ENCODE results near the gene NCOA4.
"Not testable (repeated sequence)": the region's sequence is repeated elsewhere in the genome, so short reads cannot be mapped to it uniquely, and the experiment has no call there.

The NCOA4 gene

GRCh38 chr10:46030091-46030937 lies at the start of gene NCOA4:
Gene NCOA4, minus strand, starts transcription at chr10:46030623. Its CDS starts 13,943 bp downstream, at chr10:46016680.
- peak; percentile 99 for DNase-seq (ENCODE audit: low read depth)

- DNase-seq (ENCODE audit: low read depth): peak; percentile 66
These were observed 49.6 kb upstream of the NCOA4 start for GRCh38 chr10:46079831-46080585.

DNA sequence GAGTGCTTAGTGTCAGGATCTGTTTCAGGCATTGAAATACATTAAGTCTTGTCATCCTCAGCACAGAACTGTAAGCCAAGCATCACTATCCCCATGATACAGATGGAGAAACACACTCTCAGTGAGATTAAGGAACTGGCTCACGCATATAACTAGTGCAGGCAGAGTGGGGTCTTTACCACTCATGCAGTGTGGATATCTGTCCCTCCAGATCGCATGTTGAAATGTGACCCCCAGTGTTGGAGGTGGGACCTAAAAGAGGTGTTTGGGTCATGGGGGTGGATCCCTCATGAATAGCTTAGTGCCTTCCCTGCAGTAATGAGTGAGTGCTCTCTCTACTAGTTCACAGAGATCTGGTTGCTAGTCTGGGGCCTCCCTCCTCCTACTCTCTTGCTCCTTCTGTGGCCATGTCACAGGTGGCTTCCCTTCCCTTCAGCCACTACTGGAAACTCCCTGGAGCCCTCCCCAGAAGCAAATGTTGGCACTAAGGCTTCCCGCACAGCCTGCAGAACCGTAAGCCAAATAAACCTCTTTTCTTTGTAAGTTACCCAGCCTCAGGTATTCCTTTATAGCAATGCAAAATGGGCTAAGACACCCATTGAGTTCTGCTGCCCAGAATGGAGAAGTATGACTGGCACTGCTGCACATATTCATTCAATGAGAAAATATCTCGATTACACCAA lies 47.4 kb upstream of the NCOA4 start:
- no peak for DNase-seq (ENCODE audit: low read depth)

DNA sequence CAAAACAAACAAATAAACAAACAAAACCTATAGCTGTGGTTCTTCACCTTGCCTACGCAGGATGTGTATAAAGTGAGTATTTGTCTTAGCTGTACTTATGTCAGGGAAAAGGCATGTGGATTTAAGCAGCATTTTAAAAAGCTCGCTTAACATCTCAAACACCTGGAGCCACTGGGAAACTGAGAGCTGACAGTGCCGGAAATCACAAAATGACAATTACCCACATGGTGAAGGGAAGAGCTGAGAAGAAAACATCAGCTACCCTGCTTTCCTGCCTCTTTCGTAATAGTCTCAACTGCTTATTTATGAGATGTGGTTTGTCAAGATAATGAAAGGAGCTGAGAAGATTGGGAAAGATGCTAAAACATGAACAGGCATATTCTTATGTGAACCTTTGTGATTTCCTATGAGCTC lies 46.7 kb upstream of the NCOA4 start:
- DNase-seq (ENCODE audit: low read depth): peak; percentile 42

GRCh38 chr10:46075869-46076268 lies 45.4 kb upstream of the NCOA4 start:
- no peak for DNase-seq (ENCODE audit: low read depth)

DNA sequence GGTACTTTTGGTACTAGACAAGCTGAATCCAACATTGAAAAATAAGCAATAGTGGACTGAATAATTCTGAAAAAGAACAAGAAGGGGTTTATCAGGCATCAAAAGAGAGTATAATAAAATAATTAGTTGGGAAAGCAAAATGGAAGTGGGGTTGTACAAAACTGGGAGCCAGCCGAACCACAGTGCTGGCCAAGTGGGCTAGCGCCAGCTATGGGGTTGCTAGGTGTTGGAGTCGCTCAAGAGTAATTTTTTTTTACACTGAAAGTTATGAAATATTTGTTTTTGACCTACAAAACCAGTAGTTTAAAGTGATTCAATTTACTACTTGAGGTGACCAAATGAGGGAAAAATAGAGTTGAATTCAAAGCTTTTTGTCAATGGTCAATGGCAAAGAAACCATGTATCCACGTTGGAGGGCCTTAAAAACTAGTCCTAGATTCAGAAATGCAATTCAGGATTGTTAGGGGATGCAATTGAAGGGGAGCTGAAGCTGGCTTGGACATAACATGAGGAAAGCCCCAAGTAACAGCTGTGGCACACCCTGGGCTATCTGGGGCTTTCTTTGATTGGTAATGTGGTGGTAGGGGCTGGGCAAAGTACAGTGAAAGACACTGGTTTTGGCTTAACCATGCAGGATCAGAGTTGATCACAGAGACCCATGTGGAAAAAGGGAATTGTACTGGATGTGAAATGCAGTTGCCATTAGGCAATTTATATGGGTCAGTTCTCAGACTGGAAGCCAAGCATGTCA lies 43.9 kb upstream of the NCOA4 start:
- DNase-seq (ENCODE audit: low read depth): no peak

- DNase-seq (ENCODE audit: low read depth): no peak
These were observed 43.1 kb upstream of the NCOA4 start for GRCh38 chr10:46073564-46073963.

GRCh38 chr10:46070749-46071148 lies 40.3 kb upstream of the NCOA4 start:
- peak; percentile 4 for DNase-seq (ENCODE audit: low read depth)

- DNase-seq (ENCODE audit: low read depth): peak; percentile 40
These were observed 39.5 kb upstream of the NCOA4 start for GRCh38 chr10:46069771-46070463.

GRCh38 chr10:46068905-46069304 lies 38.5 kb upstream of the NCOA4 start:
- no peak for DNase-seq (ENCODE audit: low read depth)

DNA sequence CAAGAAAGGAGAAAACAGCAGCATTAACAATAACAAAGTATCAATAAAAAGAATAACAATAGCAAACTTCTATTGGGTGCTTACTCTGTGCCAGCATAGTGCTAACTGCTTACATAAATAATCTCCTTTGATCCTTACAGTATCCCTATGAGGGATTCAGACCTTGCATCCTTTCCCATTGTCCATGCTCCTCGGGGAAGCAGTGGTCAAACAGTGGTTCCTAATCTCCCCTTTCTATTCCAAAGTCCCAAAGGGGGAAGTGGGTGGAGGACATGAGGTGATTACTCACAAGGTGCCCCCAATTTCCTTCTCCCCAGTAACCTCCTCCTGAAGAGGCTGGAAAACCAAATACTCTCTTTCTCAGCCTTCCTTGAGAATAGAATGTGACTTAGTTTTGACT lies 37.7 kb upstream of the NCOA4 start:
- no peak for DNase-seq (ENCODE audit: low read depth)

DNA sequence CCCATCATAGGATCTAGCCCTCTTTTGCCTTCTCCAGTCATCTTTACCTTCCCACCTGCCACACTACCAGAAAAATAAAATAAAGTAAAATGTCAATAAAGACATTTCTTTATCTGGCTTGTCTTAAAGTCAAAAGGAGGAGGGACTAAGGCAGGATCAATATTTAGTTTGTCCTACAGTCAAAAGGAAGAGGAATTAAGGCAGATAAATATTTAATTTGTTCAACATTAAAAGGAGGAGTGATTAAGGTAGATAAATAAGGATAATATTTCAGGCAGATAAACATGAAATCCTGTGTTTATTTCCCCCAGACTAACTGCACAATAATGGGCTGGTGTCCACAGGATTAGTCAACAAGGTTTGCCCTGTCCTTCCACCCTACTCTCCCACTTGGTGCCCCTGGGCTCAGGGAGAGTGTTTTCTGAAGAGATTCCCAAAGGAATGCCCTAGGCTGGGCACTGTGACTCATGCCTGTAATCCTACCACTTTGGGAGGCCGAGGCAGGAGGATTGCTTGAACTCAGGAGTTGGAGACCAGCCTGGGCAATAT lies 33.9 kb upstream of the NCOA4 start:
- DNase-seq (ENCODE audit: low read depth): no peak

DNA sequence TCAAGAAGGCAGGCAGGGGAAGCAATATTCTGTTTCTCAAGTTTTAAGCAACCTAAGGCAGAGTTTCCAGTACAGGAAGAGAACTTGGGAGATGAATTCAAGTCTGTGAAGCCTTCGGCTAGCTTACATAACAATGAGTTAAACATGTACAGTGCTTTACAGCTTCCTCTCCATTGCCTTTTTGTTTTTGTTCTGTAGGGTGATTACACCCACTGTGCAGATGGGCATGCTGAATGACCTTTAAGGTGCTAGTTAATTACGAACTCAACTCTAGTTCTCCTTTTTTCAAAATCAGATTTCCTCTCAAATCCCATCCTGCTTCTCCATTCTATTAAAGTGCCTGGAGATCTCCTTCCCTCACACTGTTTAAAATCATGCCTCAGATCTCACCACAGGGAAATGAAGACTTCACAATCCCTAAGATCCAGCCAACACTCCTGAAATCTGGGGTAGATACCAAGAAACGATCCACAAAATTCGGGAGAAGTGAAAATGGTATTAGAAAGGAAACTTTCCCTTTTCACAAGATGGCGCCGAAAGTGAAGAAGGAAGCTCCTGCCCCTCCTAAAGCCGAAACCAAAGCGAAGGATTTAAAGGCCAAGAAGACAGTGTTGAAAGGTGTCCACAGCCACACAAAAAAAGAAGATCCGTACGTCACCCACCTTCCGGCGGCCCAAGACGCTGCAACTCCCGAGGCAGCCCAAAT lies 32.5 kb upstream of the NCOA4 start:
- DNase-seq (ENCODE audit: low read depth): no peak

DNA sequence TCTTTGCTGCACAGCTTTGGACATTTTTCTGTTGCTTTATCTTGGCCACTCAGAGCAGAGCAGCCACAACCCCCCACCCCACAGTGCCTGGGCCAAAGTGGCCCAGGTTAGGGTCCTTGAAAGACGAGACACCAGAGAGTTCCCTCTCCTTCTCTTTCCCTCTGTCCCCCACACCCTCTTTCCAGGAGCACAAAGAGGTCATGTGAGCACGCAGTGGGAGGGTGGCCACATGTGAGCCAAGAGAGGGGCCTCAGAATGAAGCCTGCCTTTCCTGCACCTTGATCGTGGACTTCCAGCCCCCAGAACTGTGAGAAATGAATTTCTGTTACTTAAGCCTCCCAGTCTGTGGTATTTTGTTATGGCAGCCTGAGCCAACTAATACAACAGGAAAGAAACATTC lies 30.3 kb upstream of the NCOA4 start:
- DNase-seq (ENCODE audit: low read depth): no peak

- DNase-seq (ENCODE audit: low read depth): not testable (repeated sequence)
These were observed 27.5 kb upstream of the NCOA4 start for GRCh38 chr10:46057927-46058326.

DNA sequence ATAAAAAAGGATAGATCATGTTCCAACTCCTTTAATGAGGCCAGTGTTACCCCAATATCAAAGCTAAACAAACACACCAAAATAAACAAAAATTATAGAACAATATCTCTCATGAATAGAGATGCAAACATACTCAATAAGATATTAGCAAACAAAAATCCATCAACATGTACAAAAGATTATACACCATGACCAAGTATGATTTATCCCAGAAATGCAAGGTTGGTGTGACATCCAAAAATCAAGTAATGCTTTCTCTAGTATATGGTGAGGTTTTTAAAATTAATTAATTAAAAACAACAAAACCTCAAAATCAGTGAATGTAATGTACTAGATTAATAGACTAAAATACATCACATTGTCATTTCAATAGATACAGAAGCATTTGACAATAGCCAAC lies 26.6 kb upstream of the NCOA4 start:
- no peak for DNase-seq (ENCODE audit: low read depth)

DNA sequence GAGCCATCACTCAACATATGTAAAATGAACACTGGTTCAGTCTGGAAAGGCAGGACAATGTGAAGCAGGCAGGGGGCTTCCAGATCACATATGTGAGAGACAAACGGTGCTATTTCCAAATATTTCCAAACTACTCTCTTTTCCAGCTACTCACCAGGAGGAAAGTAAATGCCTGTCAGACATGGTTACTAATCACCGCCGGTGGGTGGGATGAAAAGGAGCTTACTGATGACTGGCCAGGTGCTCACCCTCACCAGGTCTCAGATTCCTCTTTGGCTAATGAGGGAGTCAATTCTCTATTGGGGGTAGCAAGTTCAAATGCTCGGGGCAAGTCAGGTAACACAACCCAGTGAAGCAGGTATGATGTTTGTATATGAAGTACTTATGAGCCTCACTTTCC lies 25.3 kb upstream of the NCOA4 start:
- no peak for DNase-seq (ENCODE audit: low read depth)

- no peak for DNase-seq (ENCODE audit: low read depth)
These were observed 23.4 kb upstream of the NCOA4 start for GRCh38 chr10:46053534-46054434.

GRCh38 chr10:46052791-46053375 lies 22.5 kb upstream of the NCOA4 start:
- no peak for DNase-seq (ENCODE audit: low read depth)
